Astrocyte (in vitro differentiated cells and primary cell): ENCODE results near the gene ZXDB.
"Not testable (repeated sequence)": the region's sequence is repeated elsewhere in the genome, so short reads cannot be mapped to it uniquely, and the experiment has no call there.

Experiments
- CTCF ChIP-seq: IDR thresholded peaks from 2 replicates; pipeline ENCODE4 v1.5.1; 2011; ENCODE audit warnings: low read depth, mild to moderate bottlenecking, inconsistent platforms, low read length, moderate library complexity; ENCODE audit not compliant: insufficient read depth
- EZH2 ChIP-seq: IDR thresholded peaks from 2 replicates; pipeline ENCODE4 v1.6.1; 2012; ENCODE audit warnings: mild to moderate bottlenecking, low read length, inconsistent platforms; ENCODE audit not compliant: insufficient read depth

DNA sequence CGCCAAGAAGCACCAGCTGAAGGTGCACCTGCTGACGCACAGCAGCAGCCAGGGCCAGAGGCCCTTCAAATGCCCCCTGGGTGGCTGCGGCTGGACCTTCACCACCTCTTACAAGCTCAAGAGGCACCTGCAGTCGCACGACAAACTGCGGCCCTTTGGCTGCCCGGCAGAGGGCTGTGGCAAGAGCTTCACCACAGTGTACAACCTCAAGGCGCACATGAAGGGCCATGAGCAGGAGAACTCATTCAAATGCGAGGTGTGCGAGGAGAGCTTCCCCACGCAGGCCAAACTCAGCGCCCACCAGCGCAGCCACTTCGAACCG lies 1.0 kb downstream of the ZXDB start:
- not testable (repeated sequence) for TF ChIP-seq CTCF, EZH2
